Fibroblast of the aortic adventitia (primary cell): ENCODE results near the gene OPCML. TPM values are rescaled to one million over a fixed set of nuclear protein-coding genes. Genes with fewer than 3 reads are reported as not detected.

Source experiments
- DNase-seq: peaks from one replicate; pipeline ENCODE4 v3.0.0-alpha.2; 2010; ENCODE audit warnings: low read depth
- H3K4me3 ChIP-seq: 2 replicates; pipeline ENCODE4 v1.5.1; 2011; ENCODE audit warnings: low read depth, mild to moderate bottlenecking, control low read depth, low read length, moderate library complexity
- CTCF ChIP-seq: IDR thresholded peaks from 2 replicates; pipeline ENCODE4 v1.5.1; 2011; ENCODE audit warnings: mild to moderate bottlenecking, low read length, control low read depth, inconsistent platforms; ENCODE audit not compliant: insufficient read depth
- total RNA-seq: library from RNA; depleted of rRNA; stranded (reverse); fragments of >200 nt; gene quantifications from 2 replicates; pipeline ENCODE4 v1.2.3, GENCODE V29; 2012; ENCODE audit warnings: low replicate concordance

The OPCML gene
- total RNA-seq, 1 donor: 0.18 TPM

GRCh38 chr11:133251841-133252240 is 280.5 kb downstream of the OPCML start:
- H3K4me3 ChIP-seq: no peak overlapping the region
- TF ChIP-seq CTCF: no peak
- no peak for DNase-seq

GRCh38 chr11:133249530-133249929 is 282.8 kb downstream of the OPCML start:
- TF ChIP-seq CTCF: no peak
- DNase-seq: no peak
- no peak overlapping the region for H3K4me3 ChIP-seq

GRCh38 chr11:133249065-133249464 is 283.2 kb downstream of the OPCML start:
- H3K4me3 ChIP-seq: no peak overlapping the region
- TF ChIP-seq CTCF: no peak
- no peak for DNase-seq

- TF ChIP-seq CTCF: no peak
- H3K4me3 ChIP-seq: no peak overlapping the region
- DNase-seq: no peak
These were observed 288.5 kb downstream of the OPCML start for GRCh38 chr11:133243832-133244231.

DNA sequence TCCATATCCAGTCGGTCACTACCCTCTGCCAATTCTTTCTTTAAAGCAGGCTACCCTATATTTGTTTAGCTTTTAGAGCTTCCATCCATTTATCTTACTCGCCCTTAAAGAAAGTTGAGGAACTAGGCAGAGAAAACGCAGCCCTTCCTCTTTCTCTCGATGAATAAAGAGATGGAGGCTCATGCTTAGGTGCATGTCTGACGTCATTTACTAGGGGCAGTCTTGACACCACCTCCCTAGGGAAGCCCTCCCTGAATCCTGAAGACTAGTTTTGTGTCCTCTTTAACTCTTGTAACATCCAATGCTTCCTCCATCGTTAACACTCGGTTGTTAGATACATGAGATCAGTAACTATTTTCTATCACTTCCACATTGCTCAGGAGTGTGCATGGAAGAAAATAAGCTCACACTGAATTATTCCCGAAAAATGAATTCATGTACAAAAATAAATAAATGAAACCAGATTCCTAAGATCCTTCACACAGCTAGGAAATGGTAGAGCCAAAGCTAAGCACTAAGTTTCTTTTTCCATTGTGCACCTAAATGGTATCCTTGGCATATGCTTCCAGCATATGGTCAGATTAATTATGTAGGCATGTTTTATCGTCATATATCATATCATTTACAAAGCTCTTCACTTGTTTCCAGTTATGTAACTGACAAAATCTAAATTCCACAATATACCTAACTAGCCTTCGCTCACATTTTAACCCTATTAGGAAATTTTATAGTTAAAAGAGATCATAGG is 291.2 kb downstream of the OPCML start:
- H3K4me3 ChIP-seq: no peak overlapping the region
- no peak for TF ChIP-seq CTCF

DNA sequence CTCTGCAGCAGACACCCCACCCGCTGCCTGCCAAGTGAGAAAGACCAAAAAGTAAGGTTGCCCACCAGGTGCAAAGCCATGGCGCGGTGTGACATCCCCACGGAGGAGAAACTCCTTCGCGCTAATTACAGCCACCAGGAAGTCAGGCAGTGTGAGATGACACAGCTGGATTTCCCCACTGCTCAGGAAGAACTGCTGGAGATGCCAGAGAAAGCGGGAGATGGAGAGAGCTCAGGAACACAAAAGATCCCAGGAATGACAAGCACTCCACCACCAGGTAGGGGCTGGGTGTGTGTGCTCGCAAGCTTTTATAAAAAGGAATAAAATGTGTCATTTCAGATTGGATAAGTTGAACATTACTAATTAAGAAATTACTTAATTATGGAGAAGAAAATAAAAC is 292.7 kb downstream of the OPCML start:
- no peak for DNase-seq
- TF ChIP-seq CTCF: no peak
- no peak overlapping the region for H3K4me3 ChIP-seq

More for the DNA sequence above, 291.2 kb downstream of the OPCML start:
- DNase-seq: no peak

DNA sequence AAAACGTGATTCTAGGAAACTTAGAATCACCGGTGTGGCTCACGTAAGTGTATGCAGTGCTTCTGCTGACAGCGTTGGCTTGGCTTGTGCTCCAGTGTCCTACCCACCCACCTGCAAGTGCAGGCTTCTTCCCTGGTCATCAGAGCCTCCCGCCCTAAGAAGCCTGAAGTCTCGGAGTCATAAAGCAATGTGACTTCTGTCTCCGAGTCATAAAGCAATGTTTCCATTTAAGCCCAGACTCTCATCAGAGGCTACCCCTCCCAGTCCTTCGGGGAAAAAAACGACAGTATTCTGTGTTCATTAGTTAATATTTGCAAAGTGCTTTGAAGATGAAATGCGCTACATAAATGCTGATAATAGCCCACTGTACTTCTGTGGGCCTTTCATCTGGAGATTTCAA is 293.8 kb downstream of the OPCML start:
- DNase-seq: no peak
- no peak for TF ChIP-seq CTCF

More for the DNA sequence above, 293.8 kb downstream of the OPCML start:
- H3K4me3 ChIP-seq: no peak overlapping the region
